Activated naive CD4-positive, alpha-beta T cell treated with anti-CD3 and anti-CD28 coated beads, Interleukin-2, amount 10 ng/mL, durations not matched to agents 7 days and 5 days (primary cell): ENCODE measurements around the gene TIMM44.
A peak's percentile ranks its signal among the peaks of the same experiment; 100 is the strongest.

Experiments
- CTCF ChIA-PET: fragments of 350-600 bp; sonication (Branson Sonifier 250); formaldehyde crosslinking; loops from one replicate; lab custom pipeline; 2021; ENCODE audit warnings: antibody characterized with exemption; lab: Charles Lee
- DNase-seq: peaks from one replicate; pipeline ENCODE4 v3.0.0-alpha.2; 2020
- H3K27ac Mint-ChIP-seq: one replicate; pipeline ENCODE4 v1.8.0; 2021; ENCODE audit warnings: mild to moderate bottlenecking, moderate library complexity, mixed read lengths
- H3K27me3 Mint-ChIP-seq: one replicate; pipeline ENCODE4 v1.8.0; 2021; ENCODE audit warnings: mild to moderate bottlenecking, mixed read lengths
- H3K36me3 Mint-ChIP-seq: one replicate; pipeline ENCODE4 v1.8.0; 2021; ENCODE audit warnings: mixed read lengths
- H3K4me1 Mint-ChIP-seq: one replicate; pipeline ENCODE4 v1.8.0; 2021; ENCODE audit warnings: mixed read lengths
- H3K4me3 Mint-ChIP-seq: one replicate; pipeline ENCODE4 v1.8.0; 2021; ENCODE audit warnings: mild to moderate bottlenecking, moderate library complexity, mixed read lengths
- H3K9me3 Mint-ChIP-seq: one replicate; pipeline ENCODE4 v1.8.0; 2021; ENCODE audit warnings: mixed read lengths

The TIMM44 gene

GRCh38 chr19:7913652-7914051 is 29.8 kb downstream of the TIMM44 start:
- no peak for DNase-seq
- no peaks in the 10 kb centered on the region for H3K9me3 Mint-ChIP-seq
- CTCF ChIA-PET: no interaction called here
- H3K36me3 Mint-ChIP-seq: peaks cover 17% of the 10 kb centered on the region
- no peak overlapping the region for H3K4me3 Mint-ChIP-seq
- H3K27me3 Mint-ChIP-seq: peaks cover 49% of the 10 kb centered on the region
- peaks cover 19% of the 10 kb centered on the region for H3K4me1 Mint-ChIP-seq
- no peak overlapping the region for H3K27ac Mint-ChIP-seq

DNA sequence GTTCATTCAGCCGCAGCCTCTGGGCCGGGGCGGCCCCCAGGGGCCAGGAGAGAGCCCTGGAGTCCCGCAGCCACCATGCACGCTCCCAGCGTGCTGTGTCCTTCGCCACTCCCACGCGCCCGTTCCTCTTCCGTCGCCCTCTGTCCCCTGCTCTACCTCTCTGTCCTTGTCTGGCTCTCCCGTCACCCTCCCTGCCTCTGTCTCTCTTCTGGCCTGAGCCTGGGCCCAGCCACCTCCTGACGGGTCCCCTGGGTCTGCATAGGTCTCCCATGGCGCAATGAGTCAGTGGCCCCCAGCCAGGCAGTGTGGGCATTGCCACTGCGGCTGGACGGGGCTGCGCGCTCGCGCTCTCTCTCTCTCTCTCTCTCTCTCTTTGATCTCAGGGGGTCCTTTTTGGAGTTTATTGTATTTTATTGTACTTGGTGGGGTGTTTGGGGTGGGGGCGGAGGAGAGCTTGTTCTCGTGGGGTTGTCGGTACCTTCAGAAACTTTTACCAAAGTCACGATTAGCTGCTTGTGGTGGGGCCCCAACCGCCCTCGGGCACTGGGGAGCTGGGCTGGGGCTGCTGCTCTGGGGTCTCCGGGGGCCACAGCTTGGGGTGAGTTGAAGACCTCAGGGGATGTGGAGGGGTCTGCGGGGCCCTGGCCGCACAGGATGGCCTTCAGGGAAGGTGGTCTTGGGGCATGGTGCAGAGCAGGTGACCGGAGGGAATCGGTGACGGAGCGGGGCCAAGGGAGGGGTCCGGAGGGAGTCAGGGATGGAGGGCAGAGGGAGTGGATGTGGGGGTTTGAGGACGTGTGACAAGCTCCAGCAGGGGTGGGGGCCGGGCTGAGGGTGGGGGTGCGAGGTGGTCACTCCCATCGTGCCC is 30.5 kb downstream of the TIMM44 start:
- no peak for DNase-seq
- H3K27me3 Mint-ChIP-seq: peaks cover 42% of the 10 kb centered on the region
- peak overlapping the region; percentile 46 for H3K27ac Mint-ChIP-seq
- CTCF ChIA-PET: no interaction called here
- no peaks in the 10 kb centered on the region for H3K9me3 Mint-ChIP-seq
- H3K4me3 Mint-ChIP-seq: no peak overlapping the region
- peaks cover 15% of the 10 kb centered on the region for H3K4me1 Mint-ChIP-seq
- H3K36me3 Mint-ChIP-seq: peaks cover 17% of the 10 kb centered on the region

DNA sequence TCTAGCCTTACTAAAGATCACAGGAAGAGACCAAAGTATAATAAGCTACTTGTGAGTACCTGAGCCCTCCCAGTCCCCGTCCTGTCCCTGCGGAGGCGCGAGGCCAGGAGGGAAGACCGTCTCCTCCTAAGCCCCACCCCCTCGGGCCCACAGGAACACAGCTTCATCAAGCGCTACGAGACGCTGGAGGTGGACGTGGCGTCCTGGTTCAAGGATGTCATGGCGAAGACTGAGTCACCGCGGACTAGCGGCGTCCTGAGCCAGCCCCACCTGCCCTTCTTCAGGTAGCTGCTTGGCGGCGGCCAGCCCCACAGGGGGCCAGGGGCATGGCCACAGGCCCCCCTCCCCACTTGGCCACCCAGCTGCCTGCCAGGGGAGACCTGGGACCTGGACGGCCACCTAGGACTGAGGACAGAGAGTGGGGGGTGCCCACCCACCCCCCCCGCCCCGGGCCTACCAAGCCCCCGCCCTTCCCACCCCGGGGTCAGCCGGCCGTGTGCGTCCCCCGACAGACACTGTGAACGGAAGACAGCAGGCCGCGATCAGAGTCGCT is 31.2 kb downstream of the TIMM44 start:
- no peak for DNase-seq
- H3K27ac Mint-ChIP-seq: no peak overlapping the region
- H3K9me3 Mint-ChIP-seq: no peaks in the 10 kb centered on the region
- no peak overlapping the region for H3K4me3 Mint-ChIP-seq
- H3K36me3 Mint-ChIP-seq: peaks cover 17% of the 10 kb centered on the region
- H3K27me3 Mint-ChIP-seq: peaks cover 35% of the 10 kb centered on the region
- CTCF ChIA-PET: no interaction called here
- peaks cover 14% of the 10 kb centered on the region for H3K4me1 Mint-ChIP-seq

- CTCF ChIA-PET: no interaction called here
- no peak overlapping the region for H3K4me3 Mint-ChIP-seq
- no peaks in the 10 kb centered on the region for H3K9me3 Mint-ChIP-seq
- H3K36me3 Mint-ChIP-seq: peaks cover 17% of the 10 kb centered on the region
- H3K27me3 Mint-ChIP-seq: peaks cover 29% of the 10 kb centered on the region
- peaks cover 12% of the 10 kb centered on the region for H3K4me1 Mint-ChIP-seq
- H3K27ac Mint-ChIP-seq: no peak overlapping the region
- no peak for DNase-seq
These were observed 31.8 kb downstream of the TIMM44 start for GRCh38 chr19:7911508-7912143.

DNA sequence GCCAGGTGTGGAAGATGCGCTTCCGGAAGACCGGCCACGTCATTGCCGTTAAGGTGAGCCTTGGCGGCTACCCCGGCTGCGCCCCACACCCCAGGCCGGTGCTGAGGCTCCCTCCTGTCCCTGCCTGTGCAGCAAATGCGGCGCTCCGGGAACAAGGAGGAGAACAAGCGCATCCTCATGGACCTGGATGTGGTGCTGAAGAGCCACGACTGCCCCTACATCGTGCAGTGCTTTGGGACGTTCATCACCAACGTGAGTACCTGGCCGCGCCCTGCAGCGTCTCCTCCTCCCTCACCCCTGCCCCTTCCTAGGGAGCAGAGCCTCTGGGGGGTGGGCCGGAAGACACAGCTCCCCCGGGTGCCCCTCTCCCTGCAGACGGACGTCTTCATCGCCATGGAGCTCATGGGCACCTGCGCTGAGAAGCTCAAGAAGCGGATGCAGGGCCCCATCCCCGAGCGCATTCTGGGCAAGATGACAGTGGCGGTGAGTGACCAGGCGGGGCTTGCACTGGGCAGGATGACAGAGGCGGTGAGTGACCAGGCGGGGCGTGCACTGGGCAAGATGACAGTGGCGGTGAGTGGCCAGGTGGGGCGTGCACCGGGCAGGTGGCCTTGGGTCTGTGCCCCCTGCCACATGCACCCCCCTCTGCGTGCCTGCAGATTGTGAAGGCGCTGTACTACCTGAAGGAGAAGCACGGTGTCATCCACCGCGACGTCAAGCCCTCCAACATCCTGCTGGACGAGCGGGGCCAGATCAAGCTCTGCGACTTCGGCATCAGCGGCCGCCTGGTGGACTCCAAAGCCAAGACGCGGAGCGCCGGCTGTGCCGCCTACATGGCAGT is 32.9 kb downstream of the TIMM44 start:
- H3K9me3 Mint-ChIP-seq: no peaks in the 10 kb centered on the region
- CTCF ChIA-PET: no interaction called here
- peaks cover 20% of the 10 kb centered on the region for H3K36me3 Mint-ChIP-seq
- no peak overlapping the region for H3K4me3 Mint-ChIP-seq
- H3K27me3 Mint-ChIP-seq: peaks cover 18% of the 10 kb centered on the region
- no peak for DNase-seq
- H3K4me1 Mint-ChIP-seq: peaks cover 13% of the 10 kb centered on the region
- H3K27ac Mint-ChIP-seq: no peak overlapping the region

DNA sequence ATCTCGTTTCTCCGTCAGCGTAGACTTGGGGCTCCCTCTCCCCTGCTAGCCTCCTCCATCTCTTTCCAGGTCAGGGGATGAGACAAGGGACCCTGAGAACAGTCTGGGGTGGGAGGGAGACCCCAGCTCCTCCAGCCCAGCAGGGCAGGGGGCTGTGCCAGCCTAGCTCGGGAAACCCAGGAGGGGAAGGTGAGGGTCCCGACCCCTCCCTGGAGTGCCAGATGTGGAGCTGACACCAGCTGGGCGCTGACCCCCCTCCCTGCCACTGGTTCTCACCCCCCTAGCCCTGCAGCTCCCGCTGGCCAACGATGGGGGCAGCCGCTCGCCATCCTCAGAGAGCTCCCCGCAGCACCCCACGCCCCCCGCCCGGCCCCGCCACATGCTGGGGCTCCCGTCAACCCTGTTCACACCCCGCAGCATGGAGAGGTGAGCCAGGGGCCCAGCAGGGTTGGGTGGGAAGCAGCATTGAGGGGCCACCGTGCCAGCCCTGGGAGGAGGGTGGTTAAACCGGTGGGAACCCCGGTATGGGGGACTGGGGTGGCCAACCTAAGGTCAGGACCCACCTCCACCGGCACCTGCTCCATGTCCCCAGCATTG is 33.9 kb downstream of the TIMM44 start:
- H3K9me3 Mint-ChIP-seq: no peaks in the 10 kb centered on the region
- H3K27ac Mint-ChIP-seq: no peak overlapping the region
- H3K36me3 Mint-ChIP-seq: peaks cover 26% of the 10 kb centered on the region
- CTCF ChIA-PET: interaction anchor here (1.1 kb wide), 1 partner anchor 40 kb away, joined by 3 read pairs; no protein-coding TSS in a partner anchor
- peaks cover 8% of the 10 kb centered on the region for H3K27me3 Mint-ChIP-seq
- H3K4me1 Mint-ChIP-seq: peaks cover 21% of the 10 kb centered on the region
- no peak overlapping the region for H3K4me3 Mint-ChIP-seq
- no peak for DNase-seq

DNA sequence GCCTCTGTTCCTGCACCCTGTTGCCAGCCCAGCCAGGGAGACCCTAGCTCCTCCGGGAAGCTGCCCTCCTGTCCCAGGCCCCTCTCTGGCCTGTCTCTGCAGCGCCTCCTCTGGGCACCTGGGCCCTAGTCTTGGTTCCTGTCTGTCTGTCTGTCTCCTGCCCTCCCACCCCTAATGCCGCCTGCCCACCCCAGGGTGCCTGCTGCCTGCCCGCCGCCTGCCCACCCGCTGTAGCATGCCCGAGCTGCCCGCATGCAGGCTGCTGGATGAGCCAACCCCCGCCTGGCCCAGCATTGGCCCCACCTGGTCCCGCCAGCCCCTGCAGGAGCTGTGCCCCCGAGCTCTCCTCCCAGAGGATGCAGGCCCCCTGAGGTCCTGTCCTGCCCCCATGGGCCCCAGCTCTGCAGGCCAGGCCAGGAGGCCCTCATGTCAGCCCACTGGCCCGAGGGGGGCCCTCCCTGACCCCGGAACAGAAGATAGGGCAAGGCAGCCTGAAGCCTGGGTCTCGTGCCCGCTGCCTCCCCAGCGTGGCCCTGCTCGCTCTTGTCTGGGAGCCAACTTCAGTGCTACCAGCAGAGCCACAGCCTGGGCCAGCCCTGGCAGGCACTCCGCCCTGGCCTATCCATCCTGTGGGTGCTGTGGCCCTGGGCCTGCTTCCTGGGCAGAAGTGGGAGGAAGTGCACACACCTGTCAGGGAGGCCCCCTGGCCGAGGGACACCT is 34.6 kb downstream of the TIMM44 start:
- CTCF ChIA-PET: interaction anchor here (0.8 to 1.1 kb wide), 2 partner anchors 9 to 39 kb away, joined by 3 read pairs; no protein-coding TSS in a partner anchor
- H3K27ac Mint-ChIP-seq: no peak overlapping the region
- no peak overlapping the region for H3K4me3 Mint-ChIP-seq
- no peaks in the 10 kb centered on the region for H3K9me3 Mint-ChIP-seq
- peaks cover 22% of the 10 kb centered on the region for H3K4me1 Mint-ChIP-seq
- H3K36me3 Mint-ChIP-seq: peaks cover 26% of the 10 kb centered on the region
- no peak for DNase-seq
- peaks cover 4% of the 10 kb centered on the region for H3K27me3 Mint-ChIP-seq

- Mint-ChIP-seq H3K36me3 (peaks cover 24% of the 10 kb centered on the region), H3K9me3 (no peaks in the 10 kb centered on the region), H3K4me1 (peaks cover 26% of the 10 kb centered on the region), H3K4me3 (no peak overlapping the region), H3K27ac (no peak overlapping the region), H3K27me3 (peaks cover 7% of the 10 kb centered on the region)
- DNase-seq: no peak
- CTCF ChIA-PET: interaction anchor here (0.8 kb wide), 1 partner anchor 10 kb away, joined by 3 read pairs; no protein-coding TSS in a partner anchor
These were observed 35.3 kb downstream of the TIMM44 start for GRCh38 chr19:7908078-7908699.

- Mint-ChIP-seq H3K36me3 (peaks cover 20% of the 10 kb centered on the region), H3K9me3 (no peaks in the 10 kb centered on the region), H3K27ac (no peak overlapping the region), H3K4me3 (no peak overlapping the region), H3K27me3 (peaks cover 7% of the 10 kb centered on the region), H3K4me1 (peaks cover 32% of the 10 kb centered on the region)
- no peak for DNase-seq
- CTCF ChIA-PET: no interaction called here
These were observed 35.9 kb downstream of the TIMM44 start for GRCh38 chr19:7907544-7907943.

DNA sequence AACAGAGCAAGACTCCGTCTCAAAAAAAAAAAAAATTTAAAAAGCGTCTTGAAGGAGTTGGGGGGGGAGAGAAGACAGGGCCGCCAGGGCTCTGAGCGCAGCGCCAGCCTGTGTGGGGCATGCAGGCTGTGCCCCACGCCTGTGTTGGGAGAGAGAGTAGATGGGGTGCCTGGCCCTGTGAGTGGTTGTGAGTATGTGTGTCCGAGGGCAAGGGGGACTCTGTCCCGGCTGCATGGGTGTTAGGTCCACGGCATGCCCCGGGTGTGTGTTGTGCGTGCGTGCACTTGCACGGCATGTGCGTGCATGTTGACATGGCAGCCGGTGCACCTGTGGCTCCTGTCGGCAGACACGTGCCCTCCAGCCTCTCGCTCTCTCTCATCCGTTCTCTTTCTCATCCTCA is 36.3 kb downstream of the TIMM44 start:
- Mint-ChIP-seq H3K27ac (no peak overlapping the region), H3K27me3 (peaks cover 8% of the 10 kb centered on the region), H3K36me3 (peaks cover 20% of the 10 kb centered on the region), H3K4me3 (no peak overlapping the region), H3K4me1 (peaks cover 33% of the 10 kb centered on the region), H3K9me3 (no peaks in the 10 kb centered on the region)
- CTCF ChIA-PET: no interaction called here
- no peak for DNase-seq

DNA sequence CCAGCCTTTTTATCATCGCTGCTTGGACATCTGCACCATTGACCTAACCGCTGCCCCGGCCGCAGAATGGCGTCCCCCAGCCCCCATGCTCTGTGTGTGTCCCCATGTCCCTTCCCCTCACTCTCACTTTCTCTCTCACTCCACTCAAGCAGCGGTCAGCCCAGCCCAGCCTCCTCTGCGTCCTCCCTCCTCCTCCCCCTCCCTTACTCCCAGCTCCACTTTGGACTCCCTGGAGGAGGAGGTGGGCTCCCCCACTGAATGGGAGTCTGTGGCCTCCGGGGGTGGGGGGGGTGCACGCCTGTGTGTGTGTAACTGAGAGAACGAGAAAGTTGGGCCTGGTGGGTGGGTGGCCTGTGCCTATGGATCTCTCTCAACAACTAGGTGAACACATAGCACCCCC is 37.6 kb downstream of the TIMM44 start:
- H3K9me3 Mint-ChIP-seq: no peaks in the 10 kb centered on the region
- H3K4me1 Mint-ChIP-seq: peaks cover 38% of the 10 kb centered on the region
- no peak for DNase-seq
- H3K4me3 Mint-ChIP-seq: peak overlapping the region; percentile 73
- peaks cover 10% of the 10 kb centered on the region for H3K27me3 Mint-ChIP-seq
- CTCF ChIA-PET: no interaction called here
- H3K27ac Mint-ChIP-seq: peak overlapping the region; percentile 71
- peaks cover 13% of the 10 kb centered on the region for H3K36me3 Mint-ChIP-seq

DNA sequence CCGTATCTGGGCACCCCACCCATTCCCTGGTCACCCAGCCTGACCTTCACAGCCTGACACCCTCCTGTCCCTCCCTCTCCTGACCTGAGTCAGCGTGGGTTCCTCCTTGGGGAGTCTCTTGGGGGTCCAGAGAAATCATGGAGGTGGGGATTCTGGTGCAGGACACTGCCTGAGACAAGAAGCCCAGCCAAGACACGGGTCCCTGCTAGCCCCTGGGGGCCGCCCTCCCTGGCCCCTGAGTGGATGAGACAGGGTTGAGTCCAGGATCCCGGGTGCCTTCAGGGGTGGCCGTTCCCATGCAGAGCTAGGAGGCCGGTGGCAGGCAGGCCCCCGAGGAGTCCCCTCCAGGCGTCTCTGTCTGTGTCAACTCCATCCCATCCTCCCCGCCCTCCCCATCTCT is 38.2 kb downstream of the TIMM44 start:
- no peaks in the 10 kb centered on the region for H3K9me3 Mint-ChIP-seq
- peaks cover 9% of the 10 kb centered on the region for H3K36me3 Mint-ChIP-seq
- peaks cover 38% of the 10 kb centered on the region for H3K4me1 Mint-ChIP-seq
- H3K27me3 Mint-ChIP-seq: peaks cover 15% of the 10 kb centered on the region
- peak overlapping the region; percentile 85 for H3K4me3 Mint-ChIP-seq
- no peak for DNase-seq
- CTCF ChIA-PET: no interaction called here
- peak overlapping the region; percentile 92 for H3K27ac Mint-ChIP-seq
